ENCODE data around the gene LUZP1. TPM values are rescaled to one million over a fixed set of nuclear protein-coding genes. Genes with fewer than 3 reads are reported as not detected.

LUZP1 gene
- total and polyA plus RNA-seq, 10 of the 15 experiments (the other 5 are each of a cell fraction or from before 2014, with no cell fraction given): 11.3 to 28.2 (median 17.3) TPM

DNA sequence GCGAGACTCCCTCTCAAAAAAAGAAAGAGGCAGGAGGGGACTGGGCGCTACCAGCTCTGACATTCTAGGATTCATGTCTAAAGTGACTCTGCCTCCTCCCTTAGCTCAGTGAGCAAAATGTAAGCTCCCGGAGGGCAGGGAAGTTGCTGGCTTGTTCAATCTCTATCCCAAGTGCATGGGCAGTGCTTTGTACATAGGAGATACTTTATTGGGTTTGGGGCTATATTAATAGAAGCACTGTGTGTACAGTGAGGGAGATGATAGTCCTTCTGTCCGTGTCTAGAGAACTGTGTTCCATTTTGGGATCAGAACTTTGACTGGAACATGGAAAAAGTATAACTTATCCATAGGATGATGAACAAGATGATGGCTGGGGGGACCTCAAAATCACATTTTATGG lies 16.7 kb upstream of the LUZP1 start (continued):
- TF ChIP-seq, protein P1, sequence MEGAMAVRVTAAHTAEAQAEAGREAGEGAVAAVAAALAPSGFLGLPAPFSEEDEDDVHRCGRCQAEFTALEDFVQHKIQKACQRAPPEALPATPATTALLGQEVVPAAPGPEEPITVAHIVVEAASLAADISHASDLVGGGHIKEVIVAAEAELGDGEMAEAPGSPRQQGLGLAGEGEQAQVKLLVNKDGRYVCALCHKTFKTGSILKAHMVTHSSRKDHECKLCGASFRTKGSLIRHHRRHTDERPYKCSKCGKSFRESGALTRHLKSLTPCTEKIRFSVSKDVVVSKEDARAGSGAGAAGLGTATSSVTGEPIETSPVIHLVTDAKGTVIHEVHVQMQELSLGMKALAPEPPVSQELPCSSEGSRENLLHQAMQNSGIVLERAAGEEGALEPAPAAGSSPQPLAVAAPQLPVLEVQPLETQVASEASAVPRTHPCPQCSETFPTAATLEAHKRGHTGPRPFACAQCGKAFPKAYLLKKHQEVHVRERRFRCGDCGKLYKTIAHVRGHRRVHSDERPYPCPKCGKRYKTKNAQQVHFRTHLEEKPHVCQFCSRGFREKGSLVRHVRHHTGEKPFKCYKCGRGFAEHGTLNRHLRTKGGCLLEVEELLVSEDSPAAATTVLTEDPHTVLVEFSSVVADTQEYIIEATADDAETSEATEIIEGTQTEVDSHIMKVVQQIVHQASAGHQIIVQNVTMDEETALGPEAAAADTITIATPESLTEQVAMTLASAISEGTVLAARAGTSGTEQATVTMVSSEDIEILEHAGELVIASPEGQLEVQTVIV (IDR thresholded peaks at IDR 0.05; ENCODE audit: borderline replicate concordance, partially characterized antibody): no peak
- TF ChIP-seq RAD21 (IDR thresholded peaks at IDR 0.05; ENCODE audit: insufficient read depth, low read depth, low read length): no peak
- TF ChIP-seq NFXL1 (IDR thresholded peaks at IDR 0.05; ENCODE audit: borderline replicate concordance): no peak
- TF ChIP-seq RB1 (IDR thresholded peaks at IDR 0.05; ENCODE audit: borderline replicate concordance): no peak

DNA sequence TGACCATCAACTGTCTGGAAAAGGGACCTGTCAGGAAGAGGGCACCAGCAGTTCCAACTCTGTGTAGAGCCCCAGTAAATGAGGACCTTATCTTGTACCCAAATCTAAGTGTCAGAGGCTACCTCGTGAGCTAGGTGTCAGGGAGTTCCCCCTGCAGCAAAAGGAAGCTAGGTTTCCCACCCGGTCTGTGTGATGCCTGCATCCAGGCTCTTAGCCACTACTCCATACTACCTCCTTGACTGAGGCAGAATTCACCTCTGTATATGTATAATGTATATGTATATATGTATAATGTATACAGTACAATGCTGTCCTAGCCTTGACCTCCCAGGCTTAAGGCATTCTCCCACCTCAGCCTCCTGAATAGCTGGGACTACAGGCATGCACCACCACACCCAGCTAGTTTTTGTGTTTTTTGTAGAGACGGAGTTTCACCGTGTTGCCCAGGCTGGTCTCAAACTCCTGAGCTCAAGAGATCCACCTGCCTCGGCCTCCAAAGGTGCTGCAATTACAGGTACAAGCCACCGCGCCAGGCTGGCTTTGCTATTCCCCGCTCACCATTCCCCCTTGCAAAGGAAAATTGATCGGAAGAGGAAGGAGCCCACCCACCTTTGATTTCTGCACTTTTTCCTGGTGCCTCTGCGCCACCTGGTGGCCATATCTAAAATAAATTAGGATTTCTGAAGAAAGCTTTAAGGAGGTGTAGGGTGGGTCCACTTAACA lies 15.7 kb upstream of the LUZP1 start:
- CTCF ChIA-PET: interaction anchor here (0.5 to 22.0 kb wide), 61 partner anchors 8 to 1161 kb away, joined by 3 to 961 read pairs (median 4); partner anchors contain the start of gene LACTBL1
- BruUV-seq (replicated peaks): no TSS peak
- Histone ChIP-seq H4K20me1 (ENCODE audit: control insufficient read depth, insufficient read depth) (no peaks in the 10 kb centered on the region), H3K27ac (ENCODE audit: control insufficient read depth, insufficient read depth) (no peak overlapping the region), H3K27me3 (replicated peaks in 1 of 2; ENCODE audit: control insufficient read depth in 2 of 2, insufficient read depth in 2 of 2, low read length in 1 of 2) (no peaks in the 10 kb centered on the region), H3K9ac (ENCODE audit: control insufficient read depth, insufficient read depth, low read length) (no peak overlapping the region), H2AFZ (ENCODE audit: control insufficient read depth, low read depth, low read length) (peak overlapping the region; percentile 55), H3K4me3 (no peak overlapping the region), H3K4me2 (ENCODE audit: control insufficient read depth, insufficient read depth) (peak overlapping the region; percentile 62; the same call in 1 of the 2 replicates), H3K36me3 (ENCODE audit: control insufficient read depth in 2 of 2, insufficient read depth in 2 of 2, low read length in 1 of 2) (no peaks in the 10 kb centered on the region), H3K4me1 (ENCODE audit: control insufficient read depth, insufficient read depth, low read length) (no peaks in the 10 kb centered on the region; the same call in 1 of the 2 replicates), H3K9me3 (replicated peaks; ENCODE audit: control insufficient read depth, insufficient read depth, low read length) (no peaks in the 10 kb centered on the region), H3K79me2 (ENCODE audit: control insufficient read depth, insufficient read depth, low read length) (no peaks in the 10 kb centered on the region)
- intact Hi-C loops (cut with micrococcal nuclease; ENCODE audit: unreplicated experiment) (loop anchor here (1.0 kb wide), 2 partner anchors 86 to 208 kb away; no protein-coding TSS in a partner anchor), in situ Hi-C loops (cut with MboI) (no loop called here)
- POLR2A ChIA-PET: interaction anchor here (1.6 to 4.5 kb wide), 2 partner anchors 82 to 86 kb away, joined by 7 to 31 read pairs; no protein-coding TSS in a partner anchor
- DNase-seq (ENCODE audit: low read depth, low spot score) (no peak), FAIRE-seq (peak; percentile 49), ATAC-seq (peak; percentile 76)
- TF ChIP-seq TARDBP (IDR thresholded peaks at IDR 0.05; ENCODE audit: borderline replicate concordance) (no peak), YY1 (IDR thresholded peaks at IDR 0.05; ENCODE audit: low read depth, low read length) (no peak), ZNF24 (IDR thresholded peaks at IDR 0.05) (no peak), RAD21 (IDR thresholded peaks at IDR 0.05; ENCODE audit: insufficient read depth, low read depth, low read length) (peak; percentile 97), EGR1 (IDR thresholded peaks at IDR 0.05; ENCODE audit: borderline replicate concordance in 1 of 2, low read depth in 2 of 2, low read length in 2 of 2) (peak in 1 of 2 experiments; percentile 9; a peak in 1 of 3 replicates), ASH2L (IDR thresholded peaks at IDR 0.05; ENCODE audit: borderline replicate concordance, low read depth) (no peak), CHD1 (IDR thresholded peaks at IDR 0.05; ENCODE audit: low read depth, low read length) (no peak), POLR2AphosphoS5 (IDR thresholded peaks at IDR 0.05; ENCODE audit: low read length) (no peak), ETV6 (conservative IDR thresholded peaks at IDR 0.05 in 1 of 2, IDR thresholded peaks at IDR 0.05 in 1 of 2; ENCODE audit: borderline replicate concordance in 1 of 2, low read depth in 1 of 2) (no peak), RB1 (IDR thresholded peaks at IDR 0.05; ENCODE audit: borderline replicate concordance) (peak; percentile 46; the same call in 1 of the 2 replicates), SMC3 (IDR thresholded peaks at IDR 0.05; ENCODE audit: borderline replicate concordance, low read length) (peak; percentile 97)
- TF ChIP-seq, protein P2, sequence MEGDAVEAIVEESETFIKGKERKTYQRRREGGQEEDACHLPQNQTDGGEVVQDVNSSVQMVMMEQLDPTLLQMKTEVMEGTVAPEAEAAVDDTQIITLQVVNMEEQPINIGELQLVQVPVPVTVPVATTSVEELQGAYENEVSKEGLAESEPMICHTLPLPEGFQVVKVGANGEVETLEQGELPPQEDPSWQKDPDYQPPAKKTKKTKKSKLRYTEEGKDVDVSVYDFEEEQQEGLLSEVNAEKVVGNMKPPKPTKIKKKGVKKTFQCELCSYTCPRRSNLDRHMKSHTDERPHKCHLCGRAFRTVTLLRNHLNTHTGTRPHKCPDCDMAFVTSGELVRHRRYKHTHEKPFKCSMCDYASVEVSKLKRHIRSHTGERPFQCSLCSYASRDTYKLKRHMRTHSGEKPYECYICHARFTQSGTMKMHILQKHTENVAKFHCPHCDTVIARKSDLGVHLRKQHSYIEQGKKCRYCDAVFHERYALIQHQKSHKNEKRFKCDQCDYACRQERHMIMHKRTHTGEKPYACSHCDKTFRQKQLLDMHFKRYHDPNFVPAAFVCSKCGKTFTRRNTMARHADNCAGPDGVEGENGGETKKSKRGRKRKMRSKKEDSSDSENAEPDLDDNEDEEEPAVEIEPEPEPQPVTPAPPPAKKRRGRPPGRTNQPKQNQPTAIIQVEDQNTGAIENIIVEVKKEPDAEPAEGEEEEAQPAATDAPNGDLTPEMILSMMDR (IDR thresholded peaks at IDR 0.05 in 2 of 3, conservative IDR thresholded peaks at IDR 0.05 in 1 of 3; ENCODE audit: control insufficient read depth in 2 of 3, extremely low read depth in 1 of 3, insufficient read depth in 1 of 3, low read depth in 3 of 3, low read length in 3 of 3): peak; percentile 51 to 76 (median 52); a peak in 5 of 6 replicates
- RAD21 ChIA-PET (ENCODE audit: unreplicated experiment): interaction anchor here (0.8 to 7.0 kb wide), 37 partner anchors 10 to 355 kb away, joined by 3 to 338 read pairs (median 5); partner anchors contain the start of genes LACTBL1 and LUZP1
- under 1% methylated on average over 10 of the region's 10 CpGs for WGBS (ENCODE audit: insufficient coverage, insufficient replicate concordance, low lambda C conversion rate, missing lambda C conversion rate)
- SMC1A ChIA-PET (ENCODE audit: uncharacterized antibody, unreplicated experiment): interaction anchor here (0.6 to 15.5 kb wide), 49 partner anchors 10 to 480 kb away, joined by 3 to 455 read pairs (median 5); partner anchors contain the start of gene LACTBL1

Data from GM12878 (cell line).